Activated CD4-positive, alpha-beta T cell treated with anti-CD3 and anti-CD28 coated beads for 48 hours (primary cell): ENCODE measurements around the gene SLC12A9.

Experiments used
- DNase-seq: peaks from one replicate; pipeline ENCODE4 v3.0.0-alpha.2; 2020

Gene SLC12A9

DNA sequence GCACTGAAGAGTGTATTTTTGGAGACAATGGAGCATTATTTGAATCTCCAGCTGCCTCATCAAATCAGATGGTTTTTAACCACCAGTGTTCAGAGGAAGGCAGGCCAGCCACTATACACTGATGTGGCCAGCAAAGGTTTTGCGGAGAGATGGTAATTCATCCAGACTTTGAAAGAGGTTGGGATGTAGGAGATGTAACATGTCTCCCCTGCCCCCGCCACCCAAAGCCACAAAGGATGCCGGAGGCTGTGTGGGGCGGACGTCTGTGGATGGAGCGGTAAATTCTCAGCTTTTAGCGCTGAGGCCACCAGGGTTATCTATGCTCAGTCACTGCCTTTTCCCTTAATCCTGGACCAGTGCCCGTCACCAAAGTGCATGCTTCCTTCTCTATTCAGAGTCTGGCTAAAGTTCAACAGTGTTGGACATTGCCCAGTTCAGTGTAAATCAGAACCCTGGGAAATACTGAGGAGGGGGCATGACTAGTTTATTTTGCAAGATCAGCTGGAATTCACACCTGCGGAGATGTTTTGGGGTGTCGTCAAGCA lies 11.0 kb downstream of the SLC12A9 start:
- DNase-seq = no peak

DNA sequence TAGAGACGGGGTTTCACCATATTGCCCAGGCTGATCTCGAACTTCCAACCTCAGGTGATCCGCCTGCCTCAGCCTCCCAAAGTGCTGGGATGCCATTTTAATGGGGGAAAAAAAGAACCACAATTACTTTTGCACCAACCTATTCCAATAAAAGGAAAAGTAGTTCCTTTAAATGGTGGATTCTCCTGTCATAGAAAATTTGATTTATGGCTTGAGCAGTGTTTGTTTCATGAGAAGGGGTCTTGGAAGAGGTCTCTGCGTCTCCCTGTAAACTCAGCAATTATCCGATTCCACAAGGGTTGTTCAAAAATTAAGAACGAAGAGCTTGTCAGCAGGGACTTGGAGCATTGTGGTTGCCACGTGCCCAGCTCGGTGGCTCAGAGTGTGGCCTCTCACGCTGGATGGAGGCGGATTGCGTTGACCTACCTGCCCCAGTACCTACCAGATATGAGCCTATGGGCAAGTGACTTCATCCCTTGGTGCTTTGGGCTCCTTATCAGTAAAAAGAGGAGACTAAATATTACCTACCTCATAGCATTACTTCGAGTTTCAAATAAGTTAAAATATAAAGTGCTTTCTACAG lies 11.8 kb downstream of the SLC12A9 start:
- DNase-seq = no peak

DNA sequence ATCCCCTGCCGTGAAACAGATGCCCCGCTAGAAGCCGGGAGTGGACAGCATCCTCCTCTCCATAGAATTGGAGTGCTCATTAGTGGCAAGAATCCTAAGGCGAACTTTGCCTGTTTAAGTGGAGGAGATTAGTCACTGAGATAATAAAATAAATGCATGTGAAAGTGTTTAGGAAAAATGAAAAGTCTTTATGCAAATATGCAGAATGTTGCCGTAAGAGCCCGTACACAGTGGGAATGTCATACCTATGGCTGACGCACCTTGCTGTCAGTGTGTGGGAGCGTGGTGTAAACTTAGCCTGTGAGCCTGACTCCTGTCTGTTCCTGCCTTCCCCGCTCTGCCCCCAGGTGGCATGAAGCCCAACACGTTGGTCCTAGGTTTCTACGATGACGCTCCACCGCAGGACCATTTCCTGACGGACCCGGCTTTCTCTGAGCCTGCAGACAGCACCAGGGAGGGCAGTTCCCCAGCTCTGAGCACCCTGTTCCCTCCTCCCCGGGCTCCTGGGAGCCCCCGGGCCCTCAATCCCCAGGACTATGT lies 12.9 kb downstream of the SLC12A9 start:
- no peak for DNase-seq

DNA sequence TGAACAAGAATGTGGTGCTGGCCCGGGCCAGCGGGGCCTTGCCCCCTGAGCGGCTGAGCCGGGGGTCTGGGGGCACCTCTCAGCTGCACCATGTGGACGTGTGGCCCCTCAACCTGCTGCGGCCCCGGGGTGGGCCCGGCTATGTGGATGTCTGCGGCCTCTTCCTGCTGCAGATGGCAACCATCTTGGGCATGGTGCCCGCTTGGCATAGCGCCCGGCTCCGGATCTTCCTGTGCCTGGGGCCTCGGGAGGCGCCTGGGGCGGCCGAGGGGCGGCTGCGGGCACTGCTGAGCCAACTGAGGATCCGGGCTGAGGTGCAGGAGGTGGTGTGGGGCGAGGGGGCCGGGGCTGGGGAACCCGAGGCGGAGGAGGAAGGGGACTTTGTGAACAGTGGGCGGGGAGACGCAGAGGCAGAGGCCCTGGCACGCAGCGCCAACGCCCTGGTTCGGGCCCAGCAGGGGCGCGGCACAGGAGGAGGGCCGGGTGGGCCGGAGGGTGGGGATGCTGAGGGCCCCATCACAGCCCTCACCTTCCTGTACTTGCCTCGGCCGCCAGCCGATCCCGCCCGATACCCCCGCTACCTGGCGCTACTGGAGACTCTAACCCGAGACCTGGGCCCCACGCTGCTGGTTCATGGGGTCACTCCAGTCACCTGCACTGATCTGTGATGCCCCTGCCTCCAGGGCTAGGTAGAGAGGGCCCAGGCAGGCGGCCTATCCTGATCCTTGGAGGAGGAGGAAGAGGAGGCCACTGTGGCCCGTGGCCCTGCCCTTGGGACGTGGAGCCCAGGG lies 13.6 kb downstream of the SLC12A9 start:
- DNase-seq = peak; percentile 56

DNA sequence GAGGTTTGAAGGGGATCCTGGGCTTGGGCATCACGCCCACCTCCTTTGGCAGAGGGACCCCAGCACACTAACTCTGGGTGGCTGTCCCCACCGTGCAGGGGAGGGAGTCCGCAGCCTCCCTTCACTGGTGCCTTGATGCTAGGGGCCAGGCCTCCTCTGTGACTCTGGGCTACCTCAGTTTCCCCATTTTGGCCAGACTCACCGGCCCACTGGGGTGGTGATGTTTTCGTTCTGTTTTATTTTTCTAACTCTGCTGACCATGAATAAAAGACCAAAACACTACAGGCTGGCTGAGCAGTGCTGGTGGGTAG lies 14.2 kb downstream of the SLC12A9 start:
- DNase-seq = no peak

DNA sequence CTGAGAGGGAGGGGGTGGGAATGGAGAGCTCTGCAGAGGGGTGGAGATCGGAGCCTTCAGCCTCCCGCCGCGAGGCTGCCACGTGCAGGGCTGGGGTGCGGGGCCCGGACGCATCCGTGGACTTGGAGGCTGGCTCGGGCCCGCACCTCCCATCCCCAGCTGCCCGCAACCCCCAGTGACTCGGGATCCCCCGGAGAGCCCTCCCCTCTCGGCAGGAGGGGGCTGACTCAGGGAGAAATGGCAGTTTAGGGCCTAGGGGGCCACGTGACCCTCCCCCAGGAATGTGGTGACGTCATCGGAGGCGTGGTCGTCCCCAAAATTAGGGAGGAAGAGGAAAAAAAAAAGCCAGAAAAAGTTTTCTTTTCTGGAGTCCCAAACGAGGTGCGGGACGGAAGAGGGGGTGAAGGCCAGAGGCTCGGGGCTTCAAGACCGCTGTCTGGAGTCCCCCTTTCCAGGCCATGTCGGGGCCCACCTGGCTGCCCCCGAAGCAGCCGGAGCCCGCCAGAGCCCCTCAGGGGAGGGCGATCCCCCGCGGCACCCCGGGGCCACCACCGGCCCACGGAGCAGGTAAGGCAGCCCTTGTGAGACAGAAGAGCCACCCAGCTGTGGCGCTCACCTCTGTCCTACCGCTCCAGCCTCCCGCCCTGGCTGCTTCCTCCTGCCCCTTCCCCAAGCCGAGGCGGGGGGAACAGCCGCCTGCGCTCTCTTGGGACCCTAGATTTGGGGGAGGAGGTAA lies 14.7 kb downstream of the SLC12A9 start, which contains the start of gene TRIP6:
TSS of gene TRIP6 (plus strand) at position 348 of the 736 bp plus-strand sequence. CDS start at position 459, 111 bp downstream.
- peak; percentile 78 for DNase-seq

DNA sequence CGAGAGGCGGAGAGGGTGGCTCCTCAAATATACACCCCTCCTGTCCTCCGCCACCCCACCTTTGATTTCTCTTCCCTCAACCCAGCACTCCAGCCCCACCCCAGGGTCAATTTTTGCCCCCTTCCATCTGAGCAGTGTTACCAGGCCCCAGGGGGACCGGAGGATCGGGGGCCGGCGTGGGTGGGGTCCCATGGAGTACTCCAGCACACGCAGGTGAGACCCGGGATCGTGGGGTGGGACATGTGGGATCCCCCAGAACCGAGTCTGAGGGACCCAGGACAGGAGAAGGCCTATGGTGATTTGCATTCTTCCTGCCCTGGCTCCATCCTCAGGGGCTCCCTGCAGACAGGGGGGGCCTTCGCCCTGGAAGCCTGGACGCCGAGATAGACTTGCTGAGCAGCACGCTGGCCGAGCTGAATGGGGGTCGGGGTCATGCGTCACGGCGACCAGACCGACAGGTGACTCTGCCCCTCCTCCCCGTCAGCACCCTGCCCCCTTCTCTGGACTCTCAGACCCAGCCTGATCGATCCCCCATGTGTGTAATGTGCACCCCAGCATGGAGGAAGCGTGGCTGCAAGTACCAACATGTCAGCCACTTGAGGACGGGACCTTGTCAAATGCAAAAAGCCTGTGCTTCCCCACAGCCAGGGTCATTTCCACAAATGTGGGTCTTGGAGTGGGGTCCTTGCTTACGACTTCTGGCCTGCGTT lies 15.4 kb downstream of the SLC12A9 start:
- no peak for DNase-seq

DNA sequence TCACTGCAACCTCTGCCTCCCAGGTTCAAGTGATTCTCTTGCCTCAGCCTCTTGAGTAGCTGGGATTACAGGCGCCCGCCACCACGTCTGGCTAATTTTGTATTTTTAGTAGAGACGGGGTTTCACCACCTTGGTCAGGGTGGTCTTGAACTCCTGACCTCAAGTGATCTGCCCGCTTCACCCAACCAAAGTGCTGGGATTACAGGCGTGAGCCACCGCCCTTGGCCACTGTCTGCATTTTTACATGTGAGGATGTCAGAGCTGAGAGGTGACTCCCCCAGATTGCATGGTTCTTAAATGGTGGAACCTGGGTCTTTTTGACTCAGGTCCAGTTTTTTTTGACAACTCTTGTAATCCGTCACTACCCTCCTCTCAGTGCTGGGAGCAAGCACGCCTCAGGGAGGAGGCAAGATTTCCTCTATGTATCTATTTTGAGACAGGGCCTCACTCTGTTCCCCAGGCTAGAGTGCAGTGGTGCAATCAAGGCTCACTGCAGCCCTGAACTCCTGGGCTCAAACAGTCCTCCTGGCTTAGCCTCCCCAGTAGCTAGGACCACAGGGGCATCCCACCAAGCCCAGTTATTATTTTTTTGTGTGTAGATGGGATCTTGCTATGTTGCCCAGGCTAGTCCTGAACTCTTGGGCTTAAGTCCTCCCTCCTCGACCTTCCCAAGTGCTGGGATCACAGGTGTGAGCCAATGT lies 21.2 kb downstream of the SLC12A9 start:
- DNase-seq = no peak

DNA sequence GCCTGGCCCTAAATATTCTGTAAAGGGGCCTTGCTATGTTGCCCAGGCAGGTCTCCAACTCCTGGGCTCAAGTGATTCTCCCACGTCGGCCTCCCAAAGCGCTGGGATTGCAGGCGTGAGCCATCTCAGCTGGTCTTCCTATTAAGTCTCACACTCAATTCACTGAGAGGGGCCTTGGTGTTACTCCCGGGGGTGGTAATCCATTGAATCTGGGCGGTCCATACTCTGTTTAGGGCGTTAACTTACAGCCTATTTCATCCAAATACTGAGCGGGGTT lies 21.7 kb downstream of the SLC12A9 start:
- no peak for DNase-seq

DNA sequence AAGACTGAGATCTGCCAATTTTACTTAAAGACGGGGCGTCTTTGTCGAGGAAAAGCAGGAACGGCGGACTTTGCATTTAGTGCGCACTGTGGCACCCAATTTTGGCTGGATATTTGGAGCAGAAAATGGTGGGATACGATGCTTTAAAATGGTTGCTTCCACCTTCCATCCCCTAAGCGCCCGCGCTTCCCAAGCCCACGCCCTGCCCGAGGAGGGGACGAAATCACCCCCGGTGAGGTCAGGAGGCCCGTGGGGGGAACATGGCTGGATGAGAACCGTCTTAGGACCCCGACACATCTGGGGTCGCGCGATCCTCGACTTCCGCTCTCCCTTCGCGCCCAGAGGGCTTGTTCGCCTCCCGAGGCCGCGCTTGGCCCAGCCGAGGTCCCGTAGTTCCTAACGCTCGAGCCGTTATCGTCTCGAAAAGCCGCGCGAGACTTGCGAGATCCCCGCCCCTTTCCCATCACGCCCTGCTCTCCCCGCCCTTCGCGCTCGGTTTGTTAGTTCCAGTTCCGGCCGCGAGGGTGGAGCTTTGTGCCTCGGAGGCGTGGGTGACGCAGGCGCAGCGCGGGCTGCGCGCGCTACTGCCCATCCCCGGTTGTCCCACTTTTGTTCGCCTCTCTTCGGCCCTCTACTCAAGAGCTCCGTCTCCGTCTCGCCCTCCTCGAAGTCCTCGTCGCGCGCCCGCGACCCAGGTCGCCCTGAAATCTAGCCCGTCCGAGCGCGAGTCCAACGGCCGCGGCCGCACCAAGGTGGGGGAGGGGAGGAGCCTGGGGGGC lies 22.3 kb downstream of the SLC12A9 start, which contains the start of gene SRRT:
TSS of gene SRRT (plus strand) at position 527 of the 779 bp plus-strand sequence. CDS start 488 bp downstream, outside the sequence.
- DNase-seq = peak; percentile 99

DNA sequence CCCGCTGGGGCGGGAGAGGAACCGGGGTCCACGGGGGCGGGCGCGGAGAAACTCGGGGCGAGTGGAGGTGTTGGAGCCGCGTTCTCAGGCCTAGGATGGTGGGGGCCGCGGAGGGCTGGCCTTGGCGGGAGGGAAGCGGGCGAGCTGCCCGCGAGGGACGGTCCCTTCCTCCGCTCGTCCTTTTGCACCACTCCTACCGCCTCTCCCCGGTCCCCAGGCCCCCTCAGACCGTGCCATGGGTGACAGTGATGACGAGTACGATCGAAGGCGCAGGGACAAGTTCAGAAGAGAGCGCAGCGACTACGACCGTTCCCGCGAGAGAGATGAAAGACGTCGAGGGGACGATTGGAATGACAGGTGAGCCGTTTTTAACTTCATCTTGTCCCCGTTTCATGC lies 22.8 kb downstream of the SLC12A9 start:
- peak; percentile 65 for DNase-seq

DNA sequence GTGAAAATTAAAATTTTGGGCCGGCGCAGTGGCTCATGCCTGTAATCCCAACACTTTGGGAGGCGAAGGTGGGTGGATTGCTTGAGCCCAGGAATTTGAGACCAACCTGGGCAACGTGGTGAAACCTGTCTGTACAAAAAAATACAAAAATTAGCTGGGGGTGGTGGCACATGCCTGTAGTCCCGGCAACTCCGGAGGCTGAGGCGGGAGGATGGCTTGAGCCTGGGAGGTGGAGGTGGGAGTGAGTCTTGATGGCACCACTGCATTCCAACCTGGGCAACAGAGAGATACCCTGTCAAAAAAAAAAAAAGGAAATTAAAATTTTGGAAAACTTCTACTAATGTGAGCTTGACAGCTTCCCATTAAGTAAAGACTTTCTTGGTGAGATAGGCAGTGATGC lies 25.5 kb downstream of the SLC12A9 start:
- no peak for DNase-seq

DNA sequence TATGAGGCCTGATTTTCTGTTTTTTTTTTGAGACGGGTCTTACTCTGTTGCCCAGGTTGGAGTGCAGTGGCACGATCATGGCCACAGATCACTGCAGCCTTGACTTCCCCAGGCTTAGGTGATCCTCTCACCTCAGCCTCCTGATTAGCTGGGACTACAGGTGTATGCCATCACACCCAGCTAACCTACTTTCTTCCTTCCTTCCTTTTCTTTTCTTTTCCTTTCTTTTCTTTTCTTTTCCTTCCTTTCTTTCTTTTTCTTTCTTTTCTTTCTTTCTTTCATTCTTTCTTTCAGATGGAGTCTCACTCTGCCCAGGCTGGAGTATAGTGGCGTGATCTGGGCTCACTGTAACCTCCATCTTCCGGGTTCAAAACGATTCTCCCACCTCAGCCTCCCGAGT lies 26.2 kb downstream of the SLC12A9 start:
- DNase-seq = no peak

DNA sequence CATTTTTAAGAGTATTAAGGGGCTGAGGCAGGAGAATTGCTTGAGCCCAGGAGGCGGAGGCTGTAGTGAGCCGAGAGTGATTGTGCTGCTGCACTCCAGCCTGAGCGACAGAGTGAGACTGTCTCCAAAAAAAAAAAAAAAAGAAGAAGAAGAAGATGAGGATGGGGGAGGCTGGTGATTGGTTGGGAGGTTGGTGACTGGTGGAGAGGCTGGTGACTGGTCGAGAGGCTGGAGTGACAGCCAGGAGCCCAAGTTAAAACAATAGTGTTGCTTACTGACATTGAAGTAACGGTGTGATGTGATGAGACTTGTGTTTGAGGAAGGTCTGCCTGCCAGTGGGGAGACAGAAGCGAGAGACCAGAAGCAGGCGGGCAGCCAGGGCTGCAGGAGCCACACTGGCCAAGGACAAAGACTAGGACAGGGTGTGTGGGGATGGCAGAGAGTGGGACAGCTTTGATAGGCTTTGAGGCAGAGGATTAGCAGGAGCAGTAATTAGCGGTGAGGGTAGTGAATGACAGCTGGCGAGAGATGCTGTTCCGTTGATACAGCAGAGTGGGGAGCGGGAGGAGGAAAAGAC lies 27.3 kb downstream of the SLC12A9 start:
- DNase-seq = no peak

DNA sequence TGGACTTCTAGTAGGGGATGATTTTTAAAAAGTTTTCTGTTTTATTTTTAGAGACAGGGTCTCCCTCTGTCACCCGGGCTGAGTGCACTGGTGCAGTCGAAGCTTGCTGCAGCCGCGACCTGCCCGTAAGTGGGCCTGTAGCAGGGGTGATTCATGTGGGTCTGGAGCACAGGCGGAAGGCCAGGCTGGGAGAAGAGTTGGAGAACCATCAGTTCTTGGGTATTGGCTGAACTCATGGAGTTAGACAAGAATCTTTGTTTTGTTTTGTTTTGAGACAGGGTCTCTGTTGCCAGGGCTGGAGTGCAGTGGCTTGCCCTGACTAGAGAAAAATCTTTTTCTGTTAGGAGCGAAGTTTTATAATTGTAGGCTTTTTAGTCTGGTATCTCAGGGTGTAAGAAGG lies 28.1 kb downstream of the SLC12A9 start:
- DNase-seq = no peak

DNA sequence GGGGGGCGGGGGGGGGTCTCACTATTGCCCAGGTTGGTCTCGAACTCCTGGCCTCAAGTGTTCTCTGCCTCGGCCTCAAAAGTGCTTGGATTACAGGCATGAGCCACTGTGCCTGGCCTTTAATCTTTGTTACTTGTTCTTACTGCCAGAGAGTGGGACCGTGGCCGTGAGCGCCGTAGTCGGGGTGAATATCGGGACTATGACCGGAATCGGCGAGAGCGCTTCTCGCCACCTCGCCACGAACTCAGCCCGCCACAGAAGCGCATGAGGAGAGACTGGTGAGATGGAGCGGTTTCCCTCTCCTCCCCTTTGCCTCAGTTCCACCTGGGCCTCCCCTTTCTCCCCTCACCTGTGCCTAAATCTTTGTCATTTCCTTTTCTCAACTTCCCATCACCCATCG lies 28.6 kb downstream of the SLC12A9 start:
- no peak for DNase-seq

DNA sequence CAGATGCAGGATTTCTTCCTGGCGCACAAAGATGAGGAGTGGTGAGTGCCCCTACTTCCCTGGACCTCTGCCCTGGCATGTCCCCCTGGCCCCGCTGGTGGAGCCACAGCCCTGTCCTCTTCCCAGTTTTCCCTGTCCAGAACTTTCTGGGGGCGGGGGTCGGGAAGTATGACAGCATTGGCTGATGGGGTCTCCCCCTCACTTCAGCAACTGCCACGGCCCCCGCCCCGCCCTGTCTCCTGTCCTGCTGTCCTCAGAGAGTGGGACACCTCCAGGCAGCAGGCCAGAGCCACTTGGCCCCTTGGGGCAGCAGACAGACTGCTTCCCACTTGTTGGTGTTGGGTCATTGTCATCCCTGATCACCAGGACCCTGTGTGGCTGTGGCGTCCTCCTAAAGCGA lies 29.7 kb downstream of the SLC12A9 start:
- no peak for DNase-seq

DNA sequence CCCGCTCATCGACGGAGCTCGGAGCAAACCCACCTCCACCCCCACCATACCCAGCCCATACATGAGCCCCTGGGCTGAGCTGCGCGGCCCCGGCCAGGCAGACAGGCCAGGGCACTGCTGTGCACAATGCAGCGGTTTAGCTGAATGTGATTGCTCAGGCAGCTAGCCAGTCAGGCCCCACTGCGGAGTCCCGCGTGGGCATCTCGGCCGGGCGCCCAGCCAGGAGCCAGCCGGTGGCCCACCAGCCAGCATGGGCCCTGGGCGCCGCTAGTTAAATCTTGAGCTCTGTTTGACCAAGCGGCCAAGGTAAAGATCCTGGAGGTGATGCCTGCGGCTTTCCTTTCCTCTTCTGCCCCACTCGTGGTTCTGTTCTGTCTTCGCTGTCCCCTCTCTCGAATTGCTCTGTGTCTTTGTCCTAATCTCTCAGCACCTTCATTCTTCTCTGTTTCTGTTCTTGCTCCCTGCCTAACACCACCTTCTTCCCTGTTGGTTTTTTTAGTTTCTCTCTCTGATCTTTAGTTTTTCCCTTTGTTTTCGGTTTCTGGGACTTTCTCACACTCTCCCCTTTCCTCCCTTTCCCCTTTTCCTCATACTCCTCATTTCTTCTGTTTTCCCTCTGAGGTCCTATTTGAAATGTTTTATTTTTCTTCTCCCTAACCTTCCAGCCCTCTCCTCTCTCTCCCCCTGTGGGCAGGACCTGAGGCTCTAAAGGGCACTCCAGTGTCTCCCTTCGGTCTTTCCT lies 30.4 kb downstream of the SLC12A9 start:
- DNase-seq = no peak

DNA sequence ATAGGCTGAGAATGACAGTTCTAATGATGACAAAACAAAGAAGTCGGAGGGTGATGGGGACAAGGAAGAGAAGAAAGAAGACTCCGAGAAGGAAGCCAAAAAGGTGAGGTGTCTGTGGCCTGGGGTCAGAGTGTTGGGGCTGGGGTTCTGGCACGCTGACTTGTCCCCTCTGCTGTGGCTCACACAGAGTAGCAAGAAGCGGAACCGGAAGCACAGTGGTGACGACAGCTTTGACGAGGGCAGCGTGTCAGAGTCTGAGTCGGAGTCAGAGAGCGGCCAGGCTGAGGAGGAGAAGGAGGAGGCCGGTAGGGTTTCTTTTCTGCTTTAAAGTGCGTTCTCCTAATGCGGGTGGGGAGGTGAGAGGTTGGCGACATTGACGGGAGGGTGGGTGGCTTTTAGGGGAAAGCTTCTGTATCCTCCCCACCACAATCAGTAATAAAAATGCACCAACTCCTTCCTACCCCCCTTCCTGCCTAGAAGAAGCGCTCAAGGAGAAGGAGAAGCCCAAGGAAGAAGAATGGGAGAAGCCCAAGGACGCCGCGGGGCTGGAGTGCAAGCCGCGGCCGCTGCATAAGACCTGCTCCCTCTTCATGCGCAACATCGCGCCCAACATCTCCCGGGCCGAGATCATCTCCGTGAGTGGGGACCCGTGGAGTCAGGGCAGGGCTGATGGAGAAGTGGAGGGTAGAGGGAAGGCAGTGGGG lies 32.4 kb downstream of the SLC12A9 start:
- DNase-seq = no peak
